ENCODE data around the gene PDE7B. TPM values are rescaled to one million over a fixed set of nuclear protein-coding genes. Genes with fewer than 3 reads are reported as not detected.
A peak's percentile ranks its signal among the peaks of the same experiment; 100 is the strongest.

The PDE7B gene
- total and polyA plus RNA-seq, 4 donors = 0.26 to 3.7 (median 1.8) TPM

DNA sequence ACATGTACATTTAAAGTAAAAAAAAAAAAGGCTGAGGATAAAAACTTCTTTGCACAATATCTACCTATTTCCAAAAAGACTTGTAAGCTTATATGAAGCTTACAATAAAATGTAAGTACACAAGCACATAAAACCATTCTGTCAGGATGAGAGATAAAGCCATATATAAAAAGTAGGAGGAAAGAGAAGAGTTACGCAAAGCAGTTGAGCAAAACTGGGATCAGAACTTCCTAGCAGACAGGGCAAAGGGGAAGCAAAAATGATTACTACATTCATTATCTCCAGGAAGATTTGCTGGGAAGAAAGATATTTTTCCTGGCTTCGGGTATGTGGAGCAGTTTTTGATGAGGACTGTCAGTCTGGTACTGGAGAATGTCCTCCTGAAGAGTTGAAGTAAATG, 200.5 kb downstream of the PDE7B start:
- 79 to 86% methylated on average over 2 of the region's 2 CpGs for WGBS, 2 donors
- DNase-seq (no peak), ATAC-seq (ENCODE audit: insufficient read depth, low FRiP score) (no peak)
- no peak for TF ChIP-seq CTCF (IDR thresholded peaks at IDR 0.05; ENCODE audit: control extremely low read depth, extremely low read depth)
- Histone ChIP-seq H3K27me3 (ENCODE audit: control insufficient read depth in 3 of 3, insufficient read depth in 3 of 3, low read length in 2 of 3) (no peaks in the 10 kb centered on the region), H3K27ac (ENCODE audit: low read depth in 1 of 2, low read length in 1 of 2) (peak overlapping the region in 1 of 2 donors; percentile 53), H3K9ac (ENCODE audit: insufficient read depth in 1 of 2, low read length in 2 of 2) (no peak overlapping the region), H3K9me3 (ENCODE audit: control insufficient read depth in 4 of 4, insufficient read depth in 3 of 4, low read length in 3 of 4) (no peaks in the 10 kb centered on the region), H3K4me3 (no peak overlapping the region), H3K4me1 (ENCODE audit: control insufficient read depth in 5 of 5, insufficient read depth in 5 of 5, low read length in 5 of 5) (peaks cover 0 to 26% (median 7%) of the 10 kb centered on the region in 5 donors), H3K36me3 (ENCODE audit: control insufficient read depth in 4 of 4, insufficient read depth in 4 of 4, low read length in 4 of 4) (peaks cover 0 to 3% (median 0%) of the 10 kb centered on the region in 4 donors)

DNA sequence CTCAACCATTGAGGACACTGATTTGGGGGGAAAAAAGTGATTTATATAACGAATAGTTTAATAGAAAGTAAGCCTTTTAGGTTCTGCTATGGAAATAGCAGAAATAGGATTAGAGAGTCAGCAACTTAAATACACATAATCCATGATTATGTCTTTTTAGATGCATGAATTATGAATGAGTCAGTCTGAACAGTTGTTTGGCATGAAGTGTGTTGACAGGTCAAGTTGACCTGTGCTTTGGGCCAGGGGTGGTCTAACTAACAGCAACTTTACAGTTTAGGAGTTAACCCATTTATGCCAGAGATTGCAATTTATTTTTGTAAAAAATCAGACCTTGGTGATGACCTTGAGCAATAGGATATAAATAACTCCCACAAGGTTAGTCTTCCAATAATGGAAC, 207.4 kb downstream of the PDE7B start:
- no peak for TF ChIP-seq CTCF (IDR thresholded peaks at IDR 0.05; ENCODE audit: control extremely low read depth, extremely low read depth)

GRCh38 chr6:136059308-136059707, 207.8 kb downstream of the PDE7B start:
- H3K9me3 ChIP-seq (ENCODE audit: control insufficient read depth in 4 of 4, insufficient read depth in 3 of 4, low read length in 3 of 4) = no peaks in the 10 kb centered on the region
- TF ChIP-seq CTCF (IDR thresholded peaks at IDR 0.05; ENCODE audit: control extremely low read depth, extremely low read depth) = no peak
- H3K27ac ChIP-seq (ENCODE audit: low read depth in 1 of 2, low read length in 1 of 2) = peak overlapping the region in 1 of 2 donors; percentile 75
- peaks cover 0 to 29% (median 3%) of the 10 kb centered on the region in 5 donors for H3K4me1 ChIP-seq (ENCODE audit: control insufficient read depth in 5 of 5, insufficient read depth in 5 of 5, low read length in 5 of 5)
- no peaks in the 10 kb centered on the region for H3K27me3 ChIP-seq (ENCODE audit: control insufficient read depth in 3 of 3, insufficient read depth in 3 of 3, low read length in 2 of 3)
- ATAC-seq (ENCODE audit: insufficient read depth, low FRiP score) = no peak
- 64 to 76% methylated on average over 6 of the region's 6 CpGs for WGBS, 2 donors
- no peak overlapping the region for H3K9ac ChIP-seq (ENCODE audit: insufficient read depth in 1 of 2, low read length in 2 of 2)
- H3K36me3 ChIP-seq (ENCODE audit: control insufficient read depth in 4 of 4, insufficient read depth in 4 of 4, low read length in 4 of 4) = no peaks in the 10 kb centered on the region
- peak; percentile 37 to 73 (median 56) for DNase-seq
- H3K4me3 ChIP-seq = no peak overlapping the region

More for the DNA sequence above, 207.4 kb downstream of the PDE7B start:
- Histone ChIP-seq H3K4me3 (no peak overlapping the region), H3K27ac (ENCODE audit: low read depth in 1 of 2, low read length in 1 of 2) (peak overlapping the region in 1 of 2 donors; percentile 75), H3K27me3 (ENCODE audit: control insufficient read depth in 3 of 3, insufficient read depth in 3 of 3, low read length in 2 of 3) (no peaks in the 10 kb centered on the region), H3K4me1 (ENCODE audit: control insufficient read depth in 5 of 5, insufficient read depth in 5 of 5, low read length in 5 of 5) (peaks cover 0 to 29% (median 3%) of the 10 kb centered on the region in 5 donors), H3K36me3 (ENCODE audit: control insufficient read depth in 4 of 4, insufficient read depth in 4 of 4, low read length in 4 of 4) (no peaks in the 10 kb centered on the region), H3K9ac (ENCODE audit: insufficient read depth in 1 of 2, low read length in 2 of 2) (no peak overlapping the region), H3K9me3 (ENCODE audit: control insufficient read depth in 4 of 4, insufficient read depth in 3 of 4, low read length in 3 of 4) (no peaks in the 10 kb centered on the region)
- ATAC-seq (ENCODE audit: insufficient read depth, low FRiP score) (no peak), DNase-seq (no peak)
- WGBS, 2 donors = 77 to 89% methylated on average over 1 of the region's 1 CpG

DNA sequence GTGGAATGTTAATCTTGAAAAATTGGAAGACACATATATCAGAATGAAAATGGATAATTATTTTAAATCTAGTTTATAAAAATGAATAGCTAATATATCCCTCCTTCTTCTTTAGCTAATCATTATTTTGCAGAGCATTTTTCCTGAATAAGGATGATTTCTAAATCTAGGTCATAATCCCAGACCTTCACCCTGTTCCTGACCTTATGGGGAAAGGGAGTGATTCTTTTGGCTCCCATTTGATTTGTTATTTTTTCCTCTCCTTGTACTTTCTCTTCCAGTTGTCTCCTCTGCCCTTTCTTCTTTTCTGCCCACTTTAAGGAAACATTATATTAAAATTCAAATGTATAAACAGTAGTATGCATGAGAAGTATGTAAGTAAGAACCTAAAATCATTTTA, 208.6 kb downstream of the PDE7B start:
- no peaks in the 10 kb centered on the region for H3K36me3 ChIP-seq (ENCODE audit: control insufficient read depth in 4 of 4, insufficient read depth in 4 of 4, low read length in 4 of 4)
- no peak for TF ChIP-seq CTCF (IDR thresholded peaks at IDR 0.05; ENCODE audit: control extremely low read depth, extremely low read depth)
- peaks cover 0 to 31% (median 3%) of the 10 kb centered on the region in 5 donors for H3K4me1 ChIP-seq (ENCODE audit: control insufficient read depth in 5 of 5, insufficient read depth in 5 of 5, low read length in 5 of 5)
- no peak overlapping the region for H3K27ac ChIP-seq (ENCODE audit: low read depth in 1 of 2, low read length in 1 of 2)
- no peak overlapping the region for H3K9ac ChIP-seq (ENCODE audit: insufficient read depth in 1 of 2, low read length in 2 of 2)
- no peak for DNase-seq
- no peak for ATAC-seq (ENCODE audit: insufficient read depth, low FRiP score)
- no peak overlapping the region for H3K4me3 ChIP-seq
- H3K9me3 ChIP-seq (ENCODE audit: control insufficient read depth in 4 of 4, insufficient read depth in 3 of 4, low read length in 3 of 4) = no peaks in the 10 kb centered on the region
- H3K27me3 ChIP-seq (ENCODE audit: control insufficient read depth in 3 of 3, insufficient read depth in 3 of 3, low read length in 2 of 3) = no peaks in the 10 kb centered on the region

All from lung (tissue), 12 donors.